ENCODE data around the gene PRPF18. TPM values are rescaled to one million over a fixed set of nuclear protein-coding genes. Genes with fewer than 3 reads are reported as not detected.

Gene PRPF18
- total RNA-seq, 5 donors from 2014 or later (not counting 1 experiment from before 2014, with no cell fraction given) = 24.5 to 28.0 (median 25.9) TPM

GRCh38 chr10:13627459-13628310, 40.9 kb downstream of the PRPF18 start:
- Histone ChIP-seq H3K4me3 (ENCODE audit: control insufficient read depth in 1 of 2, extremely low read depth in 1 of 2, low read length in 1 of 2) (no peak overlapping the region), H3K27me3 (replicated peaks in 1 of 2; ENCODE audit: control insufficient read depth in 2 of 2, extremely low read depth in 1 of 2, insufficient read depth in 2 of 2, low read length in 1 of 2) (no peaks in the 10 kb centered on the region), H3K36me3 (ENCODE audit: control insufficient read depth in 2 of 2, extremely low read depth in 1 of 2, insufficient read depth in 1 of 2, low read length in 1 of 2) (peaks cover 2 to 24% of the 10 kb centered on the region in 2 donors), H3K27ac (ENCODE audit: low read length) (no peak overlapping the region), H3K9me3 (no peaks in the 10 kb centered on the region), H3K4me1 (ENCODE audit: control insufficient read depth in 1 of 2, extremely low read depth in 1 of 2, insufficient read depth in 2 of 2, low read length in 2 of 2) (no peaks in the 10 kb centered on the region)
- WGBS (ENCODE audit: insufficient coverage) = 100% methylated on average over 1 of the region's 7 CpGs
- peaks cover 40% of the 10 kb centered on the region for H3K36me3 Mint-ChIP-seq
- ChIA-PET CTCF (interaction anchor here in 1 of 2 donors (0.5 kb wide), 1 partner anchor 871 kb away, joined by 4 read pairs; no protein-coding TSS in a partner anchor), POLR2A (interaction anchor here in 1 of 2 donors (0.6 kb wide), 1 partner anchor 127 kb away, joined by 3 read pairs; no protein-coding TSS in a partner anchor)
- ATAC-seq (replicated peaks in 1 of 4) (no peak), DNase-seq (no peak)
- no peak overlapping the region for H3K27ac Mint-ChIP-seq
- no peaks in the 10 kb centered on the region for H3K9me3 Mint-ChIP-seq
- no peak overlapping the region for H3K4me3 Mint-ChIP-seq
- peaks cover 0 to 5% (median 0%) of the 10 kb centered on the region in 3 donors for H3K4me1 Mint-ChIP-seq
- H3K27me3 Mint-ChIP-seq = no peaks in the 10 kb centered on the region

GRCh38 chr10:13628661-13629060, 41.9 kb downstream of the PRPF18 start:
- H3K27ac ChIP-seq (ENCODE audit: low read length) = no peak overlapping the region
- H3K36me3 ChIP-seq (ENCODE audit: control insufficient read depth in 2 of 2, extremely low read depth in 1 of 2, insufficient read depth in 1 of 2, low read length in 1 of 2) = peaks cover 2 to 28% of the 10 kb centered on the region in 2 donors
- no peak overlapping the region for H3K27ac Mint-ChIP-seq
- no peaks in the 10 kb centered on the region for H3K9me3 Mint-ChIP-seq
- H3K4me1 ChIP-seq (ENCODE audit: control insufficient read depth in 1 of 2, extremely low read depth in 1 of 2, insufficient read depth in 2 of 2, low read length in 2 of 2) = no peaks in the 10 kb centered on the region
- ChIA-PET POLR2A (no interaction called here), CTCF (no interaction called here)
- H3K27me3 ChIP-seq (replicated peaks in 1 of 2; ENCODE audit: control insufficient read depth in 2 of 2, extremely low read depth in 1 of 2, insufficient read depth in 2 of 2, low read length in 1 of 2) = no peaks in the 10 kb centered on the region
- H3K4me3 ChIP-seq (ENCODE audit: control insufficient read depth in 1 of 2, extremely low read depth in 1 of 2, low read length in 1 of 2) = no peak overlapping the region
- peaks cover 49% of the 10 kb centered on the region for H3K36me3 Mint-ChIP-seq
- peaks cover 0 to 5% (median 0%) of the 10 kb centered on the region in 3 donors for H3K4me1 Mint-ChIP-seq
- no peak overlapping the region for H3K4me3 Mint-ChIP-seq
- 98% methylated on average over 6 of the region's 7 CpGs for WGBS (ENCODE audit: insufficient coverage)
- H3K9me3 ChIP-seq = no peaks in the 10 kb centered on the region
- H3K27me3 Mint-ChIP-seq = no peaks in the 10 kb centered on the region
- DNase-seq = no peak
- no peak for ATAC-seq (replicated peaks in 1 of 4)

GRCh38 chr10:13629116-13629515, 42.4 kb downstream of the PRPF18 start:
- H3K4me3 ChIP-seq (ENCODE audit: control insufficient read depth in 1 of 2, extremely low read depth in 1 of 2, low read length in 1 of 2) = no peak overlapping the region
- Mint-ChIP-seq H3K4me1 (peaks cover 0 to 5% (median 0%) of the 10 kb centered on the region in 3 donors), H3K9me3 (no peaks in the 10 kb centered on the region), H3K4me3 (no peak overlapping the region), H3K27ac (no peak overlapping the region), H3K36me3 (peaks cover 50% of the 10 kb centered on the region), H3K27me3 (no peaks in the 10 kb centered on the region)
- no peaks in the 10 kb centered on the region for H3K27me3 ChIP-seq (replicated peaks in 1 of 2; ENCODE audit: control insufficient read depth in 2 of 2, extremely low read depth in 1 of 2, insufficient read depth in 2 of 2, low read length in 1 of 2)
- ChIA-PET POLR2A (no interaction called here), CTCF (interaction anchor here in 1 of 2 donors (0.5 kb wide), 1 partner anchor 149 kb away, joined by 3 read pairs; no protein-coding TSS in a partner anchor)
- DNase-seq (no peak), ATAC-seq (replicated peaks in 1 of 4) (no peak)
- H3K4me1 ChIP-seq (ENCODE audit: control insufficient read depth in 1 of 2, extremely low read depth in 1 of 2, insufficient read depth in 2 of 2, low read length in 2 of 2) = no peaks in the 10 kb centered on the region
- H3K27ac ChIP-seq (ENCODE audit: low read length) = no peak overlapping the region
- peaks cover 2 to 28% of the 10 kb centered on the region in 2 donors for H3K36me3 ChIP-seq (ENCODE audit: control insufficient read depth in 2 of 2, extremely low read depth in 1 of 2, insufficient read depth in 1 of 2, low read length in 1 of 2)
- 100% methylated on average over 1 of the region's 2 CpGs for WGBS (ENCODE audit: insufficient coverage)
- no peaks in the 10 kb centered on the region for H3K9me3 ChIP-seq

GRCh38 chr10:13630231-13630630, 43.5 kb downstream of the PRPF18 start:
- H3K4me3 ChIP-seq (ENCODE audit: control insufficient read depth in 1 of 2, extremely low read depth in 1 of 2, low read length in 1 of 2) = no peak overlapping the region
- H3K36me3 Mint-ChIP-seq = peaks cover 51% of the 10 kb centered on the region
- H3K27ac ChIP-seq (ENCODE audit: low read length) = no peak overlapping the region
- no peaks in the 10 kb centered on the region for H3K4me1 ChIP-seq (ENCODE audit: control insufficient read depth in 1 of 2, extremely low read depth in 1 of 2, insufficient read depth in 2 of 2, low read length in 2 of 2)
- no peaks in the 10 kb centered on the region for H3K9me3 ChIP-seq
- no peak overlapping the region for H3K27ac Mint-ChIP-seq
- POLR2A ChIA-PET = no interaction called here
- H3K27me3 ChIP-seq (replicated peaks in 1 of 2; ENCODE audit: control insufficient read depth in 2 of 2, extremely low read depth in 1 of 2, insufficient read depth in 2 of 2, low read length in 1 of 2) = no peaks in the 10 kb centered on the region
- H3K4me1 Mint-ChIP-seq = peaks cover 0 to 6% (median 0%) of the 10 kb centered on the region in 3 donors
- no peak overlapping the region for H3K4me3 Mint-ChIP-seq
- H3K36me3 ChIP-seq (ENCODE audit: control insufficient read depth in 2 of 2, extremely low read depth in 1 of 2, insufficient read depth in 1 of 2, low read length in 1 of 2) = peaks cover 0 to 28% of the 10 kb centered on the region in 2 donors
- no peaks in the 10 kb centered on the region for H3K9me3 Mint-ChIP-seq
- ATAC-seq (replicated peaks in 1 of 4) (no peak), DNase-seq (no peak)
- no peaks in the 10 kb centered on the region for H3K27me3 Mint-ChIP-seq
- CTCF ChIA-PET = no interaction called here

GRCh38 chr10:13631594-13631993, 44.8 kb downstream of the PRPF18 start:
- peaks cover 0 to 15% (median 0%) of the 10 kb centered on the region in 3 donors for H3K4me1 Mint-ChIP-seq
- H3K9me3 Mint-ChIP-seq = no peaks in the 10 kb centered on the region
- H3K36me3 Mint-ChIP-seq = peaks cover 62% of the 10 kb centered on the region
- H3K27me3 Mint-ChIP-seq = no peaks in the 10 kb centered on the region
- no peak overlapping the region for H3K4me3 Mint-ChIP-seq
- peaks cover 0 to 28% of the 10 kb centered on the region in 2 donors for H3K36me3 ChIP-seq (ENCODE audit: control insufficient read depth in 2 of 2, extremely low read depth in 1 of 2, insufficient read depth in 1 of 2, low read length in 1 of 2)
- ChIA-PET POLR2A (no interaction called here), CTCF (no interaction called here)
- DNase-seq = no peak
- ATAC-seq (replicated peaks in 1 of 4) = no peak
- no peak overlapping the region for H3K4me3 ChIP-seq (ENCODE audit: control insufficient read depth in 1 of 2, extremely low read depth in 1 of 2, low read length in 1 of 2)
- WGBS (ENCODE audit: insufficient coverage) = 100% methylated on average over 3 of the region's 6 CpGs
- H3K9me3 ChIP-seq = no peaks in the 10 kb centered on the region
- no peaks in the 10 kb centered on the region for H3K4me1 ChIP-seq (ENCODE audit: control insufficient read depth in 1 of 2, extremely low read depth in 1 of 2, insufficient read depth in 2 of 2, low read length in 2 of 2)
- no peak overlapping the region for H3K27ac Mint-ChIP-seq
- no peak overlapping the region for H3K27ac ChIP-seq (ENCODE audit: low read length)
- no peaks in the 10 kb centered on the region for H3K27me3 ChIP-seq (replicated peaks in 1 of 2; ENCODE audit: control insufficient read depth in 2 of 2, extremely low read depth in 1 of 2, insufficient read depth in 2 of 2, low read length in 1 of 2)

- H3K9me3 Mint-ChIP-seq = no peaks in the 10 kb centered on the region
- peaks cover 0 to 28% of the 10 kb centered on the region in 2 donors for H3K36me3 ChIP-seq (ENCODE audit: control insufficient read depth in 2 of 2, extremely low read depth in 1 of 2, insufficient read depth in 1 of 2, low read length in 1 of 2)
These were observed 45.7 kb downstream of the PRPF18 start for GRCh38 chr10:13632440-13632839.

More at GRCh38 chr10:13632440-13632839, 45.7 kb downstream of the PRPF18 start:
- H3K9me3 ChIP-seq = no peaks in the 10 kb centered on the region
- Mint-ChIP-seq H3K27ac (no peak overlapping the region), H3K36me3 (peaks cover 70% of the 10 kb centered on the region), H3K4me3 (no peak overlapping the region), H3K4me1 (peaks cover 0 to 15% (median 0%) of the 10 kb centered on the region in 3 donors), H3K27me3 (no peaks in the 10 kb centered on the region)
- POLR2A ChIA-PET = interaction anchor here in 1 of 2 donors (0.5 kb wide), 1 partner anchor 75 kb away, joined by 3 read pairs; no protein-coding TSS in a partner anchor
- whole genome bisulfite sequencing (ENCODE audit: insufficient coverage) = no CpG with 5 or more reads among the region's 3 CpGs
- DNase-seq (no peak), ATAC-seq (replicated peaks in 1 of 4) (no peak)
- H3K4me1 ChIP-seq (ENCODE audit: control insufficient read depth in 1 of 2, extremely low read depth in 1 of 2, insufficient read depth in 2 of 2, low read length in 2 of 2) = no peaks in the 10 kb centered on the region
- no peaks in the 10 kb centered on the region for H3K27me3 ChIP-seq (replicated peaks in 1 of 2; ENCODE audit: control insufficient read depth in 2 of 2, extremely low read depth in 1 of 2, insufficient read depth in 2 of 2, low read length in 1 of 2)
- H3K4me3 ChIP-seq (ENCODE audit: control insufficient read depth in 1 of 2, extremely low read depth in 1 of 2, low read length in 1 of 2) = no peak overlapping the region
- no peak overlapping the region for H3K27ac ChIP-seq (ENCODE audit: low read length)
- CTCF ChIA-PET = interaction anchor here in 1 of 2 donors (0.6 kb wide), 1 partner anchor 13 kb away, joined by 4 read pairs; no protein-coding TSS in a partner anchor

Data from T-cell (primary cell).